Caco-2 (cell line): ENCODE measurements around the gene TSR3. TPM values are rescaled to one million over a fixed set of nuclear protein-coding genes. Genes with fewer than 3 reads are reported as not detected.
A peak's percentile ranks its signal among the peaks of the same experiment; 100 is the strongest.

Experiments
- BruUV-seq: library from RNA; stranded (reverse); fragments of 400-500 nt; replicated peaks from 2 replicates; lab custom pipeline; 2021; lab: Mats Ljungman, UMichigan
- CTCF ChIA-PET: fragments of 300-600 bp; sonication (Branson Sonifier 250); formaldehyde crosslinking; loops from one replicate; lab custom pipeline; 2022; ENCODE audit warnings: antibody characterized with exemption; lab: Charles Lee
- POLR2A ChIA-PET: fragments of 300-600 bp; sonication (Branson Sonifier 250); formaldehyde crosslinking; loops from one replicate; lab custom pipeline; 2022; ENCODE audit warnings: antibody characterized with exemption; lab: Charles Lee
- DNase-seq, 2 experiments: peaks; one replicate each; pipeline versions ENCODE4 v3.0.0 to v3.0.0-alpha.2; 2020 to 2022
- H3K27me3 ChIP-seq: replicated peaks from 2 replicates; pipeline ENCODE4 v1.6.0; 2011; ENCODE audit warnings: low read length; ENCODE audit not compliant: control insufficient read depth, insufficient read depth
- H3K36me3 ChIP-seq: 2 replicates; pipeline ENCODE4 v1.5.1; 2011; ENCODE audit warnings: low read length; ENCODE audit not compliant: control insufficient read depth, insufficient read depth
- H3K4me1 ChIP-seq: fragments of 250-450 bp; sonication (Bioruptor Pico); 2 replicates; pipeline ENCODE4 v1.5.1; 2020; ENCODE audit warnings: mild to moderate bottlenecking
- H3K4me3 ChIP-seq: 2 replicates; pipeline ENCODE4 v1.5.1; 2011; ENCODE audit warnings: low read depth, mild to moderate bottlenecking, control low read depth, low read length
- H3K9me3 ChIP-seq: fragments of 250-450 bp; sonication (Bioruptor Pico); 2 replicates; pipeline ENCODE4 v1.5.1; 2020; ENCODE audit warnings: mild to moderate bottlenecking, moderate library complexity
- H3K27ac Mint-ChIP-seq: one replicate; pipeline ENCODE4 v1.8.0; 2022; ENCODE audit warnings: mixed read lengths; ENCODE audit not compliant: unreplicated experiment
- H3K27me3 Mint-ChIP-seq: one replicate; pipeline ENCODE4 v1.8.0; 2022; ENCODE audit warnings: mixed read lengths; ENCODE audit not compliant: insufficient read depth, unreplicated experiment
- H3K36me3 Mint-ChIP-seq: one replicate; pipeline ENCODE4 v1.8.0; 2022; ENCODE audit warnings: mild to moderate bottlenecking, mixed read lengths; ENCODE audit not compliant: insufficient read depth, unreplicated experiment
- H3K4me1 Mint-ChIP-seq: one replicate; pipeline ENCODE4 v1.8.0; 2022; ENCODE audit warnings: low read depth, mixed read lengths; ENCODE audit not compliant: unreplicated experiment
- H3K4me3 Mint-ChIP-seq: one replicate; pipeline ENCODE4 v1.8.0; 2022; ENCODE audit warnings: mild to moderate bottlenecking, moderate library complexity, mixed read lengths; ENCODE audit not compliant: unreplicated experiment
- H3K9me3 Mint-ChIP-seq: one replicate; pipeline ENCODE4 v1.8.0; 2022; ENCODE audit warnings: mixed read lengths; ENCODE audit not compliant: unreplicated experiment
- intact Hi-C: fragments of 100-400 bp; cut with micrococcal nuclease; formaldehyde crosslinking; loops from one replicate; pipeline ENCODE4 v1.10.0; 2022; ENCODE audit not compliant: unreplicated experiment
- total RNA-seq: library from RNA; stranded (reverse); gene quantifications from 2 replicates; pipeline ENCODE4 v1.2.3, GENCODE V29; 2022
- TF ChIP-seq, protein P1 (sequence below), 2 experiments: fragments of 200-600 bp in 1 of 2; IDR thresholded peaks; 1 replicate in 1 of 2; 2 replicates in 1 of 2; pipeline versions ENCODE4 v1.5.1 to v1.8.0; 2011 to 2022; ENCODE audit warnings: antibody characterized with exemption in 1 of 2, control low read depth in 1 of 2, inconsistent platforms in 1 of 2, low read depth in 1 of 2, low read length in 1 of 2, mild to moderate bottlenecking in 1 of 2, moderate library complexity in 1 of 2; ENCODE audit not compliant: insufficient read depth in 1 of 2, severe bottlenecking in 1 of 2, unreplicated experiment in 1 of 2

Gene TSR3
- total RNA-seq, 1 experiment from 2014 or later = 48.6 TPM

DNA sequence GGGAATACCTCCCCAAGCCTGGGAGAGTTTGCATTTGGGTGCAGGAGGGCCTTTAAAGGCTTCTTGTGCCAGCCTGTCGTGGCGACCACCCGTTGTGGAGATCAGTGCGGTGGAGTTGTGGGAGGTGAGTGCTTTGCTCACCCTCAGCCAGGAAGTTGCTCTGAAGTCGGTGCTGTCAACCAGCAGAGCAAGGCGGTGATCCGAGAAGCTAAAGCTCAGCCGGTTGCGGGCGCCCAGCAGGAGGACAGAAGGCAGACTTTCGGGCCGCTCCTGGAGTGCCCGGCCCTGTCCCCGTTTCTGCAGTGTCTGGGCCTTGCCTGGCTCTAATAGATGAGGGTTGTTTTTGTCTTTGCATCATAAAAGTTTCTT, 40.9 kb downstream of the TSR3 start:
- Histone ChIP-seq H3K36me3 (no peaks in the 10 kb centered on the region; the same call in none of the 2 replicates), H3K27me3 (no peaks in the 10 kb centered on the region), H3K9me3 (no peaks in the 10 kb centered on the region), H3K4me1 (peaks cover 5% of the 10 kb centered on the region; the same call in 1 of the 2 replicates), H3K4me3 (peak overlapping the region; percentile 64)
- no peak for DNase-seq
- Mint-ChIP-seq H3K36me3 (peaks cover 40% of the 10 kb centered on the region), H3K27ac (peak overlapping the region; percentile 98), H3K4me3 (peak overlapping the region; percentile 100), H3K27me3 (no peaks in the 10 kb centered on the region), H3K4me1 (no peaks in the 10 kb centered on the region), H3K9me3 (no peaks in the 10 kb centered on the region)
- TF ChIP-seq, protein P1, sequence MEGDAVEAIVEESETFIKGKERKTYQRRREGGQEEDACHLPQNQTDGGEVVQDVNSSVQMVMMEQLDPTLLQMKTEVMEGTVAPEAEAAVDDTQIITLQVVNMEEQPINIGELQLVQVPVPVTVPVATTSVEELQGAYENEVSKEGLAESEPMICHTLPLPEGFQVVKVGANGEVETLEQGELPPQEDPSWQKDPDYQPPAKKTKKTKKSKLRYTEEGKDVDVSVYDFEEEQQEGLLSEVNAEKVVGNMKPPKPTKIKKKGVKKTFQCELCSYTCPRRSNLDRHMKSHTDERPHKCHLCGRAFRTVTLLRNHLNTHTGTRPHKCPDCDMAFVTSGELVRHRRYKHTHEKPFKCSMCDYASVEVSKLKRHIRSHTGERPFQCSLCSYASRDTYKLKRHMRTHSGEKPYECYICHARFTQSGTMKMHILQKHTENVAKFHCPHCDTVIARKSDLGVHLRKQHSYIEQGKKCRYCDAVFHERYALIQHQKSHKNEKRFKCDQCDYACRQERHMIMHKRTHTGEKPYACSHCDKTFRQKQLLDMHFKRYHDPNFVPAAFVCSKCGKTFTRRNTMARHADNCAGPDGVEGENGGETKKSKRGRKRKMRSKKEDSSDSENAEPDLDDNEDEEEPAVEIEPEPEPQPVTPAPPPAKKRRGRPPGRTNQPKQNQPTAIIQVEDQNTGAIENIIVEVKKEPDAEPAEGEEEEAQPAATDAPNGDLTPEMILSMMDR (IDR thresholded peaks at IDR 0.05; ENCODE audit: insufficient read depth in 1 of 2, low read depth in 1 of 2, low read length in 1 of 2, severe bottlenecking in 1 of 2, unreplicated experiment in 1 of 2) = no peak
- BruUV-seq = no TSS peak
- POLR2A ChIA-PET = no interaction called here
- CTCF ChIA-PET = interaction anchor here (1.7 kb wide), 1 partner anchor 32 kb away, joined by 8 read pairs; no protein-coding TSS in a partner anchor
- intact Hi-C loops = no loop called here

- Mint-ChIP-seq H3K4me3 (peak overlapping the region; percentile 100), H3K4me1 (no peaks in the 10 kb centered on the region), H3K27me3 (no peaks in the 10 kb centered on the region), H3K9me3 (no peaks in the 10 kb centered on the region), H3K36me3 (peaks cover 34% of the 10 kb centered on the region), H3K27ac (peak overlapping the region; percentile 98)
- no peaks in the 10 kb centered on the region for H3K9me3 ChIP-seq
- peak overlapping the region; percentile 64 for H3K4me3 ChIP-seq
- ChIA-PET CTCF (no interaction called here), POLR2A (interaction anchor here (1.6 kb wide), 1 partner anchor 33 kb away, joined by 6 read pairs; no protein-coding TSS in a partner anchor)
- intact Hi-C loops = no loop called here
- BruUV-seq = TSS peak; percentile 86
- no peaks in the 10 kb centered on the region for H3K27me3 ChIP-seq
- H3K36me3 ChIP-seq = no peaks in the 10 kb centered on the region; the same call in none of the 2 replicates
- H3K4me1 ChIP-seq = peaks cover 5% of the 10 kb centered on the region; the same call in 1 of the 2 replicates
- DNase-seq = peak in 1 of 2 experiments; percentile 29
- TF ChIP-seq, protein P1 (IDR thresholded peaks at IDR 0.05; ENCODE audit: insufficient read depth in 1 of 2, low read depth in 1 of 2, low read length in 1 of 2, severe bottlenecking in 1 of 2, unreplicated experiment in 1 of 2) = no peak
Measured at GRCh38 chr16:1309888-1310831, 41.5 kb downstream of the TSR3 start.
